ENCODE measurements around the gene EHMT1. TPM values are rescaled to one million over a fixed set of nuclear protein-coding genes. Genes with fewer than 3 reads are reported as not detected.

EHMT1 gene
- total and polyA plus RNA-seq, 2 donors, result 44.7 to 48.6 TPM

Small RNA genes within 50 kb of the gene (small RNA-seq; reads per million reads assigned to genes)
- gene MIR602, result not detected
- not detected for gene RF00017

Other genes starting within 250 kb of the EHMT1 start
- gene EXD3, start 195.8 kb upstream of the EHMT1 start, total RNA-seq, result 7.5 TPM
- gene EXD3, start 195.8 kb upstream of the EHMT1 start, polyA plus RNA-seq, result 12.0 TPM
- gene NOXA1, start 195.6 kb upstream of the EHMT1 start, total RNA-seq, result 0.90 TPM
- gene NOXA1, start 195.6 kb upstream of the EHMT1 start, polyA plus RNA-seq, result 3.0 TPM
- 0.16 TPM for gene ENTPD8, start 177.6 kb upstream of the EHMT1 start, total RNA-seq
- gene ENTPD8, start 177.6 kb upstream of the EHMT1 start, polyA plus RNA-seq, result not detected
- gene NSMF, start 159.7 kb upstream of the EHMT1 start, total RNA-seq, result 8.6 TPM
- 36.2 TPM for gene NSMF, start 159.7 kb upstream of the EHMT1 start, polyA plus RNA-seq
- 1.1 TPM for gene PNPLA7, start 68.6 kb upstream of the EHMT1 start, total RNA-seq
- 6.4 TPM for gene PNPLA7, start 68.6 kb upstream of the EHMT1 start, polyA plus RNA-seq
- 16.7 TPM for gene MRPL41, start 67.1 kb upstream of the EHMT1 start, total RNA-seq
- gene MRPL41, start 67.1 kb upstream of the EHMT1 start, polyA plus RNA-seq, result 74.9 TPM
- 21.2 TPM for gene DPH7, start 40.1 kb upstream of the EHMT1 start, total RNA-seq
- 28.8 TPM for gene DPH7, start 40.1 kb upstream of the EHMT1 start, polyA plus RNA-seq
- gene ZMYND19, start 28.5 kb upstream of the EHMT1 start, total RNA-seq, result 7.9 TPM
- 13.2 TPM for gene ZMYND19, start 28.5 kb upstream of the EHMT1 start, polyA plus RNA-seq
- gene ARRDC1, start 13.3 kb upstream of the EHMT1 start, total RNA-seq, result 14.3 TPM
- 37.5 TPM for gene ARRDC1, start 13.3 kb upstream of the EHMT1 start, polyA plus RNA-seq